K562 (cell line): ENCODE data around the gene MYO5C. TPM values are rescaled to one million over a fixed set of nuclear protein-coding genes. Genes with fewer than 3 reads are reported as not detected.

Experiments used
- ATAC-seq: fragments of 200-7000 bp; cut with Tn5 transposase; 3 replicates; pipeline ENCODE4 v1.9.1; 2020; ENCODE audit warnings: moderate library complexity
- BruUV-seq: library from RNA; stranded (reverse); fragments of 400-500 nt; replicated peaks from 2 replicates; lab custom pipeline; 2021; lab: Mats Ljungman, UMichigan
- CTCF ChIA-PET: fragments of 300-600 bp; formaldehyde crosslinking; extraction: SDS; loops from one replicate; lab custom pipeline; 2021; ENCODE audit warnings: low intra/inter-chr PET ratio; lab: Yijun Ruan, JAX
- POLR2A ChIA-PET: fragments of 300-600, 350-650 bp; sonication (Branson Sonifier 250); formaldehyde crosslinking; extraction: SDS; loops from one replicate; lab custom pipeline; 2021; ENCODE audit warnings: antibody characterized with exemption, inconsistent platforms; lab: Yijun Ruan, JAX
- DNase-seq, 4 experiments: peaks; one replicate each; pipeline versions ENCODE4 v3.0.0 to v3.0.0-alpha.2; 2011 to 2018; ENCODE audit warnings: low spot score in 3 of 4, mixed read lengths in 3 of 4; ENCODE audit errors: extremely low read depth in 1 of 4
- FAIRE-seq: peaks from 2 replicates; lab custom pipeline; 2011; peaks lifted over from hg19 to GRCh38; lab: Jason Lieb, UNC
- H2AFZ ChIP-seq: 2 replicates; pipeline ENCODE4 v1.6.0; 2011; ENCODE audit warnings: low read depth, low read length, control low read depth, inconsistent platforms
- H3K27ac ChIP-seq: fragments of 200-600 bp; 3 replicates; pipeline ENCODE4 v1.8.0; 2011; ENCODE audit warnings: low read depth, mild to moderate bottlenecking, control low read depth, inconsistent platforms, low read length, moderate library complexity, mixed read lengths; ENCODE audit errors: extremely low read depth
- H3K27me3 ChIP-seq, 2 experiments: fragments of 300-600 bp in 1 of 2; 2 replicates in 1 of 2; 3 replicates in 1 of 2; pipeline versions ENCODE4 v1.6.0 to v1.8.0; 2011; ENCODE audit warnings: inconsistent platforms in 2 of 2, low read length in 2 of 2, mild to moderate bottlenecking in 1 of 2, mixed read lengths in 1 of 2, moderate library complexity in 1 of 2; ENCODE audit not compliant: control insufficient read depth in 2 of 2, insufficient read depth in 2 of 2
- H3K36me3 ChIP-seq: fragments of 300-600 bp; 3 replicates; pipeline ENCODE4 v1.8.0; 2011; ENCODE audit warnings: mild to moderate bottlenecking, low read length, inconsistent platforms; ENCODE audit not compliant: control insufficient read depth, insufficient read depth
- H3K4me1 ChIP-seq, 2 experiments: fragments of 200-600 bp in 1 of 2; replicated peaks in 1 of 2; 2 replicates in 1 of 2; 3 replicates in 1 of 2; pipeline versions ENCODE4 v1.5.1 to v1.8.0; 2011; ENCODE audit warnings: inconsistent platforms in 2 of 2, low read length in 2 of 2, mild to moderate bottlenecking in 1 of 2, mixed read lengths in 1 of 2, moderate library complexity in 1 of 2; ENCODE audit not compliant: control insufficient read depth in 2 of 2, insufficient read depth in 2 of 2
- H3K4me2 ChIP-seq: 2 replicates; pipeline ENCODE4 v1.6.1; 2011; ENCODE audit warnings: low read length, control low read depth, inconsistent platforms, mixed read lengths; ENCODE audit not compliant: insufficient read depth
- H3K4me3 ChIP-seq: fragments of 200-600 bp; sonication (generic), shearing (Covaris generic); 2 replicates; pipeline ENCODE4 v1.5.1; 2016; ENCODE audit warnings: control low read depth, inconsistent platforms
- H3K79me2 ChIP-seq: fragments of 200-600 bp; 3 replicates; pipeline ENCODE4 v1.8.0; 2011; ENCODE audit warnings: low read length, inconsistent platforms; ENCODE audit not compliant: control insufficient read depth, insufficient read depth
- H3K9ac ChIP-seq, 2 experiments: 2 replicates each; pipeline versions ENCODE4 v1.6.0 to v1.6.1; 2011; ENCODE audit warnings: low read depth in 2 of 2, low read length in 2 of 2, control low read depth in 1 of 2, inconsistent platforms in 1 of 2, mild to moderate bottlenecking in 1 of 2, mixed read lengths in 1 of 2; ENCODE audit not compliant: insufficient read depth in 1 of 2
- H3K9me1 ChIP-seq: one replicate; pipeline ENCODE4 v1.6.0; 2011; ENCODE audit warnings: inconsistent platforms, mild to moderate bottlenecking, low read length, moderate library complexity; ENCODE audit not compliant: control insufficient read depth, insufficient read depth
- H3K9me3 ChIP-seq: replicated peaks from 2 replicates; pipeline ENCODE4 v1.5.1; 2011; ENCODE audit warnings: low read depth, low read length, inconsistent platforms; ENCODE audit not compliant: control insufficient read depth, insufficient read depth
- H4K20me1 ChIP-seq: replicated peaks from 2 replicates; pipeline ENCODE4 v1.6.1; 2011; ENCODE audit warnings: low read length, inconsistent platforms, mixed read lengths; ENCODE audit not compliant: control insufficient read depth, insufficient read depth
- E2F6 ChIP-seq, 2 experiments: IDR thresholded peaks; 2 replicates each; pipeline ENCODE4 v1.6.1; 2011; ENCODE audit warnings: borderline replicate concordance in 1 of 2, control low read depth in 1 of 2, low read depth in 1 of 2, low read length in 1 of 2, mild to moderate bottlenecking in 1 of 2, mixed read lengths in 1 of 2, moderate library complexity in 1 of 2; ENCODE audit not compliant: insufficient read depth in 1 of 2, insufficient read length in 1 of 2, poor library complexity in 1 of 2, severe bottlenecking in 1 of 2; ENCODE audit errors: extremely low read depth in 1 of 2
- HMG20B ChIP-seq: fragments of 250-450 bp; sonication (Bioruptor Pico); IDR thresholded peaks from 2 replicates; pipeline ENCODE4 v1.5.0; 2021; ENCODE audit warnings: mild to moderate bottlenecking
- HOXB6 ChIP-seq: fragments of 250-450 bp; sonication (Bioruptor Pico); IDR thresholded peaks from 2 replicates; pipeline ENCODE4 v1.5.1; 2022; ENCODE audit warnings: mild to moderate bottlenecking, borderline replicate concordance
- JUN ChIP-seq, 2 experiments: sonication (generic) in 1 of 2; formaldehyde crosslinking in 1 of 2; IDR thresholded peaks; 2 replicates each; pipeline versions ENCODE4 v1.6.1 to v1.8.0; 2012 to 2022; ENCODE audit warnings: borderline replicate concordance in 2 of 2, mild to moderate bottlenecking in 2 of 2, improper control_type of control experiment in 1 of 2, low read depth in 1 of 2, low read length in 1 of 2, missing genetic modification reagents in 1 of 2
- KDM5B ChIP-seq: fragments of 200-600 bp; sonication (generic); IDR thresholded peaks from 2 replicates; pipeline ENCODE4 v1.6.1; 2012; ENCODE audit warnings: low read depth, mild to moderate bottlenecking, moderate library complexity, low read length, control low read depth, inconsistent platforms; ENCODE audit not compliant: insufficient replicate concordance
- L3MBTL2 ChIP-seq: fragments of 450-650 bp; IDR thresholded peaks from 2 replicates; pipeline ENCODE4 v1.6.1; 2016; ENCODE audit warnings: mild to moderate bottlenecking, moderate library complexity
- MAZ ChIP-seq, 2 experiments: fragments of 450-650 bp in 1 of 2; sonication (generic) in 1 of 2; formaldehyde crosslinking; IDR thresholded peaks in 1 of 2; conservative IDR thresholded peaks in 1 of 2; 2 replicates each; pipeline versions ENCODE4 v1.4.0 to v1.5.0; 2020; ENCODE audit warnings: mild to moderate bottlenecking in 1 of 2, missing genetic modification reagents in 1 of 2
- POLR2G ChIP-seq: fragments of 200-400 bp; formaldehyde crosslinking; IDR thresholded peaks from 2 replicates; pipeline ENCODE4 v1.6.1; 2017; ENCODE audit warnings: low read depth, mild to moderate bottlenecking, antibody characterized with exemption, low read length, moderate library complexity
- ZFX ChIP-seq: sonication (generic); formaldehyde crosslinking; IDR thresholded peaks from 2 replicates; pipeline ENCODE4 v1.8.0; 2022; ENCODE audit warnings: mild to moderate bottlenecking, missing genetic modification reagents, moderate library complexity
- ZSCAN29 ChIP-seq: fragments of 450-650 bp; IDR thresholded peaks from 2 replicates; pipeline ENCODE4 v1.6.1; 2017
- WGBS: fragments of 100-300 bp; shearing (Covaris generic); methylation state at CpG from one replicate; pipeline ENCODE4 v1.1.6; 2016; ENCODE audit warnings: low coverage, mixed read lengths; ENCODE audit not compliant: insufficient coverage; ENCODE audit errors: missing lambda C conversion rate; 5-methylcytosine and 5-hydroxymethylcytosine counted together
- in situ Hi-C: fragments of 300-500 bp; cut with MboI; formaldehyde crosslinking; loops from 4 replicates; pipeline ENCODE4 v1.15.0; 2018; ENCODE audit warnings: inconsistent platforms, mixed read lengths
- intact Hi-C: fragments of 100-400 bp; cut with micrococcal nuclease; formaldehyde crosslinking; loops from 2 replicates; pipeline ENCODE4 v1.14.2; 2022
- polyA plus RNA-seq, 8 experiments: library from polyadenylated mRNA; depleted of rRNA in 4 of 8; stranded (reverse) in 5 of 8; unstranded in 3 of 8; fragments of >200 nt; fragmentation: Nextera tagmentation in 2 of 8; fragmentation: Illumina TruSeq in 1 of 8; extraction: Ambion mirVana in 2 of 8; extraction: Trizol in 1 of 8; gene quantifications; 2 replicates each; pipeline versions ENCODE4 v1.2.1 to v1.2.3, GENCODE V29; 2011 to 2014; ENCODE audit warnings: inconsistent platforms in 1 of 8, missing spikeins in 1 of 8
- total RNA-seq, 7 experiments: library from RNA; depleted of rRNA in 6 of 7; stranded (reverse); fragments of >200 nt in 6 of 7; fragmentation: Illumina TruSeq in 2 of 7; extraction: Trizol in 2 of 7; gene quantifications; 2 replicates each; pipeline versions ENCODE4 v1.2.1 to v1.2.3, GENCODE V29; 2011 to 2021; ENCODE audit warnings: low replicate concordance in 1 of 7

Gene MYO5C
- total and polyA plus RNA-seq, 9 of the 15 experiments (the other 6 are each of a cell fraction or from before 2014, with no cell fraction given): 0.01 to 0.24 TPM; not detected in 7

- FAIRE-seq: peak; percentile 32
- DNase-seq: peak; percentile 70 to 88 (median 84)
- intact Hi-C loops: no loop called here
- Histone ChIP-seq H4K20me1 (0 out of 2 replicates have a peak, but pooled peaks cover 5% of the 10 kb centered on the region), H3K27me3 (peaks cover 26 to 58% of the 10 kb centered on the region in 2 experiments; a peak in 4 of 5 replicates), H3K79me2 (no peaks in the 10 kb centered on the region), H2AFZ (peak overlapping the region; percentile 95), H3K9me1 (no peaks in the 10 kb centered on the region), H3K4me2 (peak overlapping the region; percentile 84), H3K36me3 (no peaks in the 10 kb centered on the region), H3K4me1 (peaks cover 2 to 15% of the 10 kb centered on the region in 2 experiments; a peak in 3 of 5 replicates), H3K9ac (peak overlapping the region in 1 of 2 experiments; percentile 89; a peak in 2 of 4 replicates), H3K27ac (no peak overlapping the region), H3K9me3 (no peaks in the 10 kb centered on the region), H3K4me3 (peak overlapping the region; percentile 56)
- 1% methylated on average over 56 of the region's 105 CpGs for WGBS
- POLR2A ChIA-PET: interaction anchor here (0.6 to 1.4 kb wide), 5 partner anchors 16 to 288 kb away, joined by 3 read pairs; partner anchors contain the start of gene LEO1
- BruUV-seq: no TSS peak
- in situ Hi-C loops: no loop called here
- ATAC-seq: peak; percentile 91
- CTCF ChIA-PET: no interaction called here
- TF ChIP-seq ZSCAN29: peak; percentile 62; the same call in 1 of the 2 replicates
- peak; percentile 27 for TF ChIP-seq KDM5B
- TF ChIP-seq E2F6 (IDR thresholded peaks at IDR 0.05; ENCODE audit: borderline replicate concordance in 1 of 2, extremely low read depth in 1 of 2, insufficient read depth in 1 of 2, insufficient read length in 1 of 2, low read depth in 1 of 2, low read length in 1 of 2, poor library complexity in 1 of 2, severe bottlenecking in 1 of 2): peak; percentile 30 to 82
- peak; percentile 69 for TF ChIP-seq L3MBTL2
- TF ChIP-seq POLR2G: peak; percentile 30
- TF ChIP-seq MAZ (CRISPR knock-in tag; conservative IDR thresholded peaks at IDR 0.05 in 1 of 2, IDR thresholded peaks at IDR 0.05 in 1 of 2): peak in 1 of 2 experiments; percentile 57; a peak in 3 of 4 replicates
- TF ChIP-seq HOXB6 (CRISPR knock-in tag): no peak
- TF ChIP-seq JUN (IDR thresholded peaks at IDR 0.05; ENCODE audit: borderline replicate concordance, low read depth, low read length): no peak
- no peak for TF ChIP-seq JUN (CRISPR knock-in tag; IDR thresholded peaks at IDR 0.05; ENCODE audit: borderline replicate concordance)
- TF ChIP-seq HMG20B: no peak
- TF ChIP-seq ZFX (CRISPR knock-in tag): peak; percentile 30; the same call in 1 of the 2 replicates
Measured at GRCh38 chr15:52179278-52180195, 116.1 kb downstream of the MYO5C start.
